ENCODE measurements around the gene FGF14. TPM values are rescaled to one million over a fixed set of nuclear protein-coding genes. Genes with fewer than 3 reads are reported as not detected.

Gene FGF14
- total and polyA plus RNA-seq, 2 experiments from 2014 or later, result 0.03 TPM; not detected in 1

GRCh38 chr13:102142473-102142826, 259.4 kb downstream of the FGF14 start (continued):
- TF ChIP-seq REST (IDR thresholded peaks at IDR 0.05; ENCODE audit: unreplicated experiment), result no peak

GRCh38 chr13:102141625-102142472, 260.0 kb downstream of the FGF14 start:
- ATAC-seq (no peak), DNase-seq (ENCODE audit: low spot score) (peak; percentile 46)
- H3K4me1 Mint-ChIP-seq, result no peaks in the 10 kb centered on the region
- Histone ChIP-seq H4K20me1 (replicated peaks; ENCODE audit: insufficient read depth) (no peaks in the 10 kb centered on the region), H3K27me3 (ENCODE audit: insufficient read depth) (no peaks in the 10 kb centered on the region), H3K4me1 (ENCODE audit: insufficient read depth) (no peaks in the 10 kb centered on the region), H3K79me2 (replicated peaks; ENCODE audit: insufficient read depth) (no peaks in the 10 kb centered on the region), H3K27ac (ENCODE audit: low read depth) (no peak overlapping the region), H3K4me3 (no peak overlapping the region), H3K9me2 (ENCODE audit: insufficient read depth) (peaks cover 5% of the 10 kb centered on the region; the same call in 1 of the 2 replicates), H3K36me3 (ENCODE audit: insufficient read depth) (no peaks in the 10 kb centered on the region), H3K4me2 (no peak overlapping the region), H2AFZ (no peak overlapping the region), H3F3A (replicated peaks; ENCODE audit: low read depth) (no peaks in the 10 kb centered on the region)
- H3K27ac Mint-ChIP-seq, result no peak overlapping the region
- H3K36me3 Mint-ChIP-seq (ENCODE audit: low read depth), result no peaks in the 10 kb centered on the region
- H3K9me3 Mint-ChIP-seq, result no peaks in the 10 kb centered on the region
- no peaks in the 10 kb centered on the region for H3K27me3 Mint-ChIP-seq (ENCODE audit: insufficient read depth, low read depth, poor library complexity)
- H3K4me3 Mint-ChIP-seq, result no peak overlapping the region
- TF ChIP-seq EZH2phosphoT487 (IDR thresholded peaks at IDR 0.05; ENCODE audit: unreplicated experiment), result no peak
- peak; percentile 55 to 91 for TF ChIP-seq CTCF (conservative IDR thresholded peaks at IDR 0.05; ENCODE audit: low read depth in 2 of 2)

- Mint-ChIP-seq H3K27ac (no peak overlapping the region), H3K36me3 (ENCODE audit: low read depth) (no peaks in the 10 kb centered on the region)
- H2AFZ ChIP-seq, result no peak overlapping the region
- TF ChIP-seq STAT1 (IDR thresholded peaks at IDR 0.05; ENCODE audit: unreplicated experiment), result no peak
- no peak for TF ChIP-seq ZNF331 (CRISPR knock-in tag; IDR thresholded peaks at IDR 0.05; ENCODE audit: low read depth)
- TF ChIP-seq CTCF (conservative IDR thresholded peaks at IDR 0.05; ENCODE audit: low read depth in 2 of 2), result no peak
- no peak for TF ChIP-seq JUNB (IDR thresholded peaks at IDR 0.05; ENCODE audit: unreplicated experiment)
- TF ChIP-seq ZNF114 (CRISPR knock-in tag; IDR thresholded peaks at IDR 0.05), result no peak
- TF ChIP-seq REST (IDR thresholded peaks at IDR 0.05; ENCODE audit: unreplicated experiment), result no peak
- TF ChIP-seq CREB1 (CRISPR knock-in tag; IDR thresholded peaks at IDR 0.05; ENCODE audit: low read depth), result no peak
These were observed 262.2 kb downstream of the FGF14 start for GRCh38 chr13:102139626-102140025.

More at GRCh38 chr13:102139626-102140025, 262.2 kb downstream of the FGF14 start:
- H3K36me3 ChIP-seq (ENCODE audit: insufficient read depth), result no peaks in the 10 kb centered on the region
- H3K4me1 Mint-ChIP-seq, result no peaks in the 10 kb centered on the region
- H3K9me3 Mint-ChIP-seq, result no peaks in the 10 kb centered on the region
- no peak overlapping the region for H3K4me3 Mint-ChIP-seq
- H3F3A ChIP-seq (replicated peaks; ENCODE audit: low read depth), result no peaks in the 10 kb centered on the region
- H3K4me1 ChIP-seq (ENCODE audit: insufficient read depth), result no peaks in the 10 kb centered on the region
- H4K20me1 ChIP-seq (replicated peaks; ENCODE audit: insufficient read depth), result no peaks in the 10 kb centered on the region
- DNase-seq (ENCODE audit: low spot score), result no peak
- no peak overlapping the region for H3K4me2 ChIP-seq
- H3K27me3 ChIP-seq (ENCODE audit: insufficient read depth), result no peaks in the 10 kb centered on the region
- H3K9me2 ChIP-seq (ENCODE audit: insufficient read depth), result peaks cover 5% of the 10 kb centered on the region; the same call in 1 of the 2 replicates
- H3K27ac ChIP-seq (ENCODE audit: low read depth), result no peak overlapping the region
- no peak for ATAC-seq
- H3K4me3 ChIP-seq, result no peak overlapping the region
- H3K79me2 ChIP-seq (replicated peaks; ENCODE audit: insufficient read depth), result no peaks in the 10 kb centered on the region
- H3K27me3 Mint-ChIP-seq (ENCODE audit: insufficient read depth, low read depth, poor library complexity), result no peaks in the 10 kb centered on the region

Measured in GM23338 (cell line).